GM12801 (cell line): ENCODE measurements around the gene CD247.

ENCODE experiments used
- TF ChIP-seq, protein P1 (sequence below): IDR thresholded peaks from one replicate; pipeline ENCODE4 v1.5.1; 2011; ENCODE audit warnings: control low read depth; ENCODE audit not compliant: insufficient read length; ENCODE audit errors: extremely low read depth

The CD247 gene

DNA sequence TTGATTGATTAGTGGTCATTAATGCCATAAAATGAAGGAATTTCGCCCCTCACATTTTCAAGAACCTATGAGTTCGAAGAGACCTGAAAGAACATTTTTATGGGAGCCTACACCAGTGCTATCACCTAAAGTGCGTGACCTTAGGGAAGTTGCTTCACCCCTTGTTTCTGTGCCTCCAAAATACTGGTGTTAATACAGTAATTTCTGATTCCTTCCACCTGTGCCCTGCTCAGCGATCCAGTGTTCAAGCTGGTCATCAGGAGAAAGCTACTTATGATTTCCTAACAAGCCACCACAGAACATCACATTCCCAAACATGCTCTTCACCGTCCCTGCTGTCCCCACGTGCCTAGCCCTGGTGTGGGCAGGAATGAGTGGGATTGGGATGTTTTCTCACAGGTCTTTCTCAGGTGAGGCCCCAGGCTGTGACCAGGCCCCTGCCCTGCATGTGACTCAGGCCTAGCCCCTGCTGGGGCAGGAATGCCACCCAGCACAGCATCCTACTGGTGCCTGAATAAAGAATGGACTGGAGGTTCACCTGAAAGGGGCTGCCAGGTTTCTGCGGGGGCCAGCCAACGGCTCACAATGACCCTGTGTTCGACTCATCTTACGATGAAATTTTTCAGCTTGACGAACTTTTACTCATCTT is 60.3 kb downstream of the CD247 start:
- TF ChIP-seq, protein P1, sequence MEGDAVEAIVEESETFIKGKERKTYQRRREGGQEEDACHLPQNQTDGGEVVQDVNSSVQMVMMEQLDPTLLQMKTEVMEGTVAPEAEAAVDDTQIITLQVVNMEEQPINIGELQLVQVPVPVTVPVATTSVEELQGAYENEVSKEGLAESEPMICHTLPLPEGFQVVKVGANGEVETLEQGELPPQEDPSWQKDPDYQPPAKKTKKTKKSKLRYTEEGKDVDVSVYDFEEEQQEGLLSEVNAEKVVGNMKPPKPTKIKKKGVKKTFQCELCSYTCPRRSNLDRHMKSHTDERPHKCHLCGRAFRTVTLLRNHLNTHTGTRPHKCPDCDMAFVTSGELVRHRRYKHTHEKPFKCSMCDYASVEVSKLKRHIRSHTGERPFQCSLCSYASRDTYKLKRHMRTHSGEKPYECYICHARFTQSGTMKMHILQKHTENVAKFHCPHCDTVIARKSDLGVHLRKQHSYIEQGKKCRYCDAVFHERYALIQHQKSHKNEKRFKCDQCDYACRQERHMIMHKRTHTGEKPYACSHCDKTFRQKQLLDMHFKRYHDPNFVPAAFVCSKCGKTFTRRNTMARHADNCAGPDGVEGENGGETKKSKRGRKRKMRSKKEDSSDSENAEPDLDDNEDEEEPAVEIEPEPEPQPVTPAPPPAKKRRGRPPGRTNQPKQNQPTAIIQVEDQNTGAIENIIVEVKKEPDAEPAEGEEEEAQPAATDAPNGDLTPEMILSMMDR = no peak

DNA sequence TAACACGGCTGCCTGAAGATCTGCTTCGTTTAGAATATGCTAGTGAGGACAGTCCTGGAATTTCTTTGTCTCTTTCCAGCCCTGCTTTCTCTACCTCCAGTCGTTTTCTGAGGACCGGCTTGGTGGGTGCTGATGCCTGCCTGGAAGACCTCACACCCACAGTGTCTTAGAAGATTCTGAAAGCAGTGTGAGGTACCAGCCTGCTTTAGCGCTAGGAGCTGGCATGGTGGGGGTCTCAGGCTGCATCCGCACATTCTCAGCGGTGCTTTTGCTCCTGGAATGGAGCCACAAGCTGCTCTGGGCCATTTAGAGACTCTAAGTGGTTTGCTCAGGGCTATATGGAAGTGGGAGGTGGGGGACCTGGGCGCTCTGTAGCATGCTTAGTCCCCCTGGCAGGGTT is 61.4 kb downstream of the CD247 start:
- TF ChIP-seq, protein P1 = no peak

DNA sequence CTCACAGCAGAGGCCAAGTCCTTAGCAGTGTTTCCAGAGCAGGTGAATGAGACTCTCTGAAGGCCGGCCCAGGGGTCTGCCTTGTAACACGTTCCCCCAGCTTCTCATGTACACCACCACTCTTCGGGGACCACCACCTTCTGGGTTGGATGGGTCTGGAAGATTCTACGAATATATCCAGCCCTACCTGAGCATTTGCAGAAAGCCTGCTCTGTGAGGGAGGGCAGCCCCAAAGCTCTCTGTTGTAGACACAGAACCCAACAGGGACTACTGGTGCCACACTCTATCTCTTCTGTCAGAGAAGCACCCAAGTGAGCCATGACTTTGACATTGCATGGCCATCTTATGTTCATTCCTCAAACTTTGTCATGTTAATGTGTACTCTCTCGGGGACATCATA is 61.8 kb downstream of the CD247 start:
- TF ChIP-seq, protein P1 = no peak

DNA sequence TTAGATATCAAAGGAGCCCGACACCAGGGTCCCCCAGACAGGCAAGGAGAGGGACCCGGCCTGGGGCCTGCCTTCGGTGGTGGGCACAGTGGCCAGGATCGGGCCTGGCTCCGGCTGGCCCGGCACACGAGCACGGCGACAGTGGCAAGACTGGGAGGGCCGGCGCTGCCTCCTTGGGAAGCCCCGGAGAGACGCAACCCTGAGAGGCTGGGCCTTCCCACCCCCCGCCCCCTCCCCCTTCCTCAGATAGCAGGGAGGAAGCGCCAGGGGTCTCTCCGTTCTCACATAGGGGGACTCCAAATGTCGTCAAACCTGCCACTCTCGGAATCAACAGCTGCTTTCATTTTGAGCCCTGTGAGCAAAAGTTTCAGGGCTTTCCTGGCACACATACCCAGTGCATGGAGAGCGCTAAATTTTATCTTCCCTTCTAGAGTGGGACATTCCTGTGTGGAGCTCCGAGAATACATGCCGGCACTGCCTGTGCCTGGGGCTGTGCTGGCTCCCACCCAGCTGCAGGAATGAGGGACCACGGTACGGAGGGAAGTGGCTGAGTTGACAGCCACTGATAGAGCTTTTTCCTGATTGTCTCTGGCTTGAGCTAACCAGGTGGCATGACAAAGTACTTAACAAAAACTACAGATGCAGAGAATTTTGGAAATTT is 62.4 kb downstream of the CD247 start:
- TF ChIP-seq, protein P1 = no peak

DNA sequence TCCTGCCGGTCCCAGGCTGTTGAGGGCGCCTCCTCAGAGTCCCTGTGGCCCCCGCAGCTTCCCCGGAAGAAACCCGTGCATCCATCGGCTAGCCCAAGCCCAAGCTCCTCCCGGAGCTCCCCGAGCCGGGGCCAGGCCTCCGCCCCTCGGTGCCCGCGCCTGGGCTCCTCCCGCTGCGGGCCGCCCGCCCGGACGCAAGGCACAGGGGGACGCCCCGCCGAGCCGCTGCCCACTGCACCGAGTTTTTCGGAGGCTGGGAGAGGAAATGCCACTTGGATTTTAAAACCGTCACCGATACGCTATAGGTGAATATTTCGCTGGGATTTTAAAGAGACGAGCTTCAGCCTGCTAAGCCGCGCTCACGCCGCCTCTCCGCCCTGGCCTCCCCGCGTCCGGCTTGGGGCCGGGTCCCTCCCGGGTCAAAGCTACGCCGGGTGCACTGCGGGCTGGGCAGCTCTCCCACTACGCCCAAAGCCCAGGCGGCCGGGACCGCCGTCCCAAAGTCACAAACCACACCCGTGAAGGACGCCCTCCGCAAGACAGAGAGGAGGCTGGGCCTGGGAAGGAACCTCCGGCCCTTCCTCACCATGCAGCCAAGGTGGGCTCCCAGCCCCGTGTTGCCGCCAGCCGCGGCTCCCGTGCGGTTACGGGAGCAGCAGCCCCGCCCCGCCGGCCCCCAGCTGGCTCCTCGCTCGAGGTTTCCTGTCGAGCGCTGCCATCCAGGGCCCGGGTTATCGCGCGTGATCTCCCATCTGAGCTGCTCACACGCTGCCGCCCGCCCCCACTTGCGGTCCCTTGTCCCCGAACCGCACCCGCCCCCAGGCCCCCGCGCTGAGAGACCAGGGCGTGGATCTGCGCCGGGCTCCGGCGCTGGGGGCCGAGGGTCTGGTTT is 63.2 kb downstream of the CD247 start:
- TF ChIP-seq, protein P1 = no peak

DNA sequence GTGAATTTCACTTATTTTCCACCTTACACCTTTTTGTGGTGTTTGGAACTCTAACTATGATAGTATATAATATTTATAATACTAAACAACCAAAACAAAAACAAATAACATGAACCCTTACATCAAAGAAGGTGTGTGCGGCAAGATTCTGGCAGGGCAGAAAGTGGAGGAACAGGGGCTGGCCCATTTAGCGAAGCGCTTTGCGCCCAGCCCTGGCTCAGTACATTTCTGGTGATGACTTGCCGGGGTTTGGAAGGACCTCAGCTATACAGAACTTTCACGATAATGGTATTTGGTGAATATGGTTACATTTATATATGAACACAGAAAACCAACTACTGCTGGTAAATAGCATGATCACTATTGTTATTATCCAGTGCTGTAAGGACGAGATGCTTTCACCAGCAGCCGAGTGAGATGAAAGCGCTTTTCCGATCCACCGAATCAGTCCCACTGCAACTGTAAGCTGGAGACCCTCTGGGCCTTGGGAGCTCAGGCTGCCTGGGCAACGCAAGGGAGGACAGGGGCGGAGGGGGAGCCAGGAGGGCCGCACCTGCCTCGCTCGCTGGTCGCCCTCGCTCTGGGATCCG is 63.9 kb downstream of the CD247 start:
- TF ChIP-seq, protein P1 = no peak

DNA sequence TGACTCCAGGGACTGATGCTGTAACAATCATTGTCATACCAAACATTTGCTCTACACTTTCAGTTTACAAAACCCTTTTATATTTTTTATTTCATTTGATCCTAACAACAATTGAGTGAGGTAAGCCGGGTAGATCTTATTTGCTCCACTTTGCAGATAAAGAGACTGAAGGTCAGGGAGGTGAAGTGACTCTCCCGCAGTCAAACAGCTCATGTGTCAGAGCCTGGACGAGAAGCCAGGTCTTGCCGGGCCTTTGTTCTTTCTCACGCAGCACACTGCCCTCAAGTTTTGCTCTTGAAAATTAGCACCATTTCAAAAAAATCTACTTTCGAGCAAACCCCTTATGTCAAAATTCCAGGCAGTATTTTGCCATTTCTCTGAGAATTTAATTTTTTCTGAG is 65.2 kb downstream of the CD247 start:
- TF ChIP-seq, protein P1 = no peak
